DOHH2 (cell line): Measurements from ENCODE around the gene CWC27.

ENCODE experiments used
- EZH2phosphoT487 ChIP-seq: fragments of 200-600 bp; sonication (generic); IDR thresholded peaks from 2 replicates; pipeline ENCODE4 v1.6.1; 2017; ENCODE audit warnings: borderline replicate concordance, mild to moderate bottlenecking, antibody characterized with exemption, low read length, moderate library complexity, mixed read lengths
- TF ChIP-seq, protein P1 (sequence below): fragments of 200-600 bp; sonication (generic); IDR thresholded peaks from one replicate; pipeline ENCODE4 v1.5.1; 2014; ENCODE audit warnings: antibody characterized with exemption, mild to moderate bottlenecking, low read depth, low read length; ENCODE audit not compliant: poor library complexity, severe bottlenecking

DNA sequence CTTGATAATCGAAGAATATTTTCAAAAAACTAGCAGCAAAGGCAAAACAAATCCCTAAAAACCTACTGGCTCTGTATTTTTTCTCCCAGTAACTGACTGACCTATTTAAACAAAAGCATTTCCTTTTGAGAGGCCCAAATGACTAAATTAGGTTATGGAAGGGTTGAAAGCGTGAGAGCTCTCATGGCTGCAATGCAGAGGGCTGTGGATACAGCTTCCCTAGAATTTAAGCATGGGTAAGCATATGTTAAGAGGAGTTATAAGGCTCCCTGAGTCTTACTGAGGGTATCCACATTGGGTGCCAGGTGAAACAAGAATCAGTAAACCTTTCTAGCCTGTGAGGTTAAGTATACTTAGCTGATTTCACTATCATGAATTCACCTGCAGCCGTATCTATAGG is 46.1 kb upstream of the CWC27 start:
- TF ChIP-seq, protein P1, sequence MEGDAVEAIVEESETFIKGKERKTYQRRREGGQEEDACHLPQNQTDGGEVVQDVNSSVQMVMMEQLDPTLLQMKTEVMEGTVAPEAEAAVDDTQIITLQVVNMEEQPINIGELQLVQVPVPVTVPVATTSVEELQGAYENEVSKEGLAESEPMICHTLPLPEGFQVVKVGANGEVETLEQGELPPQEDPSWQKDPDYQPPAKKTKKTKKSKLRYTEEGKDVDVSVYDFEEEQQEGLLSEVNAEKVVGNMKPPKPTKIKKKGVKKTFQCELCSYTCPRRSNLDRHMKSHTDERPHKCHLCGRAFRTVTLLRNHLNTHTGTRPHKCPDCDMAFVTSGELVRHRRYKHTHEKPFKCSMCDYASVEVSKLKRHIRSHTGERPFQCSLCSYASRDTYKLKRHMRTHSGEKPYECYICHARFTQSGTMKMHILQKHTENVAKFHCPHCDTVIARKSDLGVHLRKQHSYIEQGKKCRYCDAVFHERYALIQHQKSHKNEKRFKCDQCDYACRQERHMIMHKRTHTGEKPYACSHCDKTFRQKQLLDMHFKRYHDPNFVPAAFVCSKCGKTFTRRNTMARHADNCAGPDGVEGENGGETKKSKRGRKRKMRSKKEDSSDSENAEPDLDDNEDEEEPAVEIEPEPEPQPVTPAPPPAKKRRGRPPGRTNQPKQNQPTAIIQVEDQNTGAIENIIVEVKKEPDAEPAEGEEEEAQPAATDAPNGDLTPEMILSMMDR = no peak
- TF ChIP-seq EZH2phosphoT487 = no peak
